Myocyte (in vitro differentiated cells): ENCODE data around the gene PDGFRA. TPM values are rescaled to one million over a fixed set of nuclear protein-coding genes. Genes with fewer than 3 reads are reported as not detected.
"Not testable (repeated sequence)": the region's sequence is repeated elsewhere in the genome, so short reads cannot be mapped to it uniquely, and the experiment has no call there.

Experiments used
- DNase-seq: peaks from one replicate; pipeline ENCODE4 v3.0.0-alpha.2; 2012; ENCODE audit warnings: low read depth
- total RNA-seq: library from RNA; depleted of rRNA; stranded (reverse); fragments of >200 nt; gene quantifications from 2 replicates; pipeline ENCODE4 v1.2.3, GENCODE V29; 2014

The PDGFRA gene
- total RNA-seq, 1 donor from 2014 or later, result 4.3 TPM

DNA sequence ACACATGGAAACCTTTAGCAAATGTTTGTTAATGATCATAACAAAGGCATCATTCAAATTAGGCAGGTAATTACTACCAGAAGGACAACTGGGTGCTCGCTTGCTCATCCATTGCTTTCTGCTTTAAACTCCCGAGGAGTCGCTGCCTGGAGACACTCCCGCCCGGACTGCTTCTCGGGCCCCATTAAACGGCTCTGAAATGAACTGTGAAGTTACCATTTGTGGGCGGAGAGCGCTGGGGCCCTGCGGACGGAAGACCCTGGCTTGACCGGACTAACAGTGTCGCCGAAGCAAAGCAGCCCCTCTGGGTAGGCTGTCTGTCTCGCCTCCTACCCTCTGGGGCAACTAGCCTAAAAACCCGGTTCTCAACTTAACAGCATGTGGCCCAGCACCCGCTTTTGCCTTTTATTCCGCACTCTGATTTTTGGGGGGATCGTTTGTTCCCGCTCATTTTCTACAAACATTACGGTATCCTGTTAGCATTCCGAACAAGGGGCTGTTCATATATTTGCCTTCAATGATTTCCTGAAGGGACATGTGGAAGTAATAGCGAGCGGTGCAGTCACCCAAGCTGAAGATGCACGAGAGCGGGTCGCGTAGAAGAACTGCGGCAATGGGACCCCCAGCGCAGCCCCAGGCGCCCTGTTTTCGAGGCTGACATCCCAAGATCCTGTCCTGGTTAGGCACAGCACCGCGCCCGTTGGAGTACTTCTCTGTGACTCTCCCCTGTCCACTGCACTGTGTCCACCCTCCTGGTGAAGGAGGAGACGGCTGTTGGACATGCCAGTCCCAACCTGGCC lies 1.6 kb upstream of the PDGFRA start:
- DNase-seq, result peak; percentile 73

DNA sequence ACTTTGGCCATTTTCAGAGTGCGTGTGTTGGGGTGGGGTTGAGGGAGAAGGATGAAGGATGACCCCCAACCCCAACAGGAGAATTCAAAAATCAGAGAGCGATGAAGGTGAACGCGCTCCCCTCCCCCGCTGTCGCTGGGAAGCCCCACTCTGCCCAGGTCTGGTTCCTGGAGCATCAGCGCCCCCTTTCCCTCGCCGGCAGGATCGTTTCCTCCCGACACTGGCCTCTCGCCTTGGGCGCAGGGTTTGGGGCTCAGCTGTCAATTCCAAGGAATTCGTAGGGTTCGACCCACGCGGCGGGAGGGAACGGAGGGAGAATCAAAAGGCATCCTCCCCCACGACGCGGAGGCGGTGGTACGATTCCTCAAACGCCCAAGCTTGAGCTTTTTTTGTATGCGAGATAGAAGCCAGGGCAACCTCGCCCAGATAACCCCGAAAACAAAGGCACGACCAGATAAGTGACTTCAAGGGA lies 1.0 kb upstream of the PDGFRA start:
- DNase-seq, result peak; percentile 83

DNA sequence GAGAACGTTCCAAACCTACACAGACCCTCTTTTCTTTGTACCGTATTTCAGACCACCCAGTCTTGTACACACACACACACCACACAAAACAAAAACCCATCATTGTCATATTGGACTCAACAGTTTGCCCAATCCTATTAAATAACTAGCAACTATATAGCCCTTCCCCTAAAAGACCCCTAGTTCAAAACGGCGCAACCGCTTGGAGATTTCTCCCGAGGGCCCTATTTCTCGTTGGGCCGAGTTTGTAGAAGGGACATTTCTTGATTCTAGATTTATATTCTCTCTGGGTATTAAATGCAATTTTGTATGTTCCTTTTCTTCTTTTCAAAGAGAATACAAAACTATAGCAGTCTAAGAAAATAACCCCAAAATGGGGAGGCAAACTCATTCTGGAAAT lies 547 bp upstream of the PDGFRA start:
- no peak for DNase-seq

DNA sequence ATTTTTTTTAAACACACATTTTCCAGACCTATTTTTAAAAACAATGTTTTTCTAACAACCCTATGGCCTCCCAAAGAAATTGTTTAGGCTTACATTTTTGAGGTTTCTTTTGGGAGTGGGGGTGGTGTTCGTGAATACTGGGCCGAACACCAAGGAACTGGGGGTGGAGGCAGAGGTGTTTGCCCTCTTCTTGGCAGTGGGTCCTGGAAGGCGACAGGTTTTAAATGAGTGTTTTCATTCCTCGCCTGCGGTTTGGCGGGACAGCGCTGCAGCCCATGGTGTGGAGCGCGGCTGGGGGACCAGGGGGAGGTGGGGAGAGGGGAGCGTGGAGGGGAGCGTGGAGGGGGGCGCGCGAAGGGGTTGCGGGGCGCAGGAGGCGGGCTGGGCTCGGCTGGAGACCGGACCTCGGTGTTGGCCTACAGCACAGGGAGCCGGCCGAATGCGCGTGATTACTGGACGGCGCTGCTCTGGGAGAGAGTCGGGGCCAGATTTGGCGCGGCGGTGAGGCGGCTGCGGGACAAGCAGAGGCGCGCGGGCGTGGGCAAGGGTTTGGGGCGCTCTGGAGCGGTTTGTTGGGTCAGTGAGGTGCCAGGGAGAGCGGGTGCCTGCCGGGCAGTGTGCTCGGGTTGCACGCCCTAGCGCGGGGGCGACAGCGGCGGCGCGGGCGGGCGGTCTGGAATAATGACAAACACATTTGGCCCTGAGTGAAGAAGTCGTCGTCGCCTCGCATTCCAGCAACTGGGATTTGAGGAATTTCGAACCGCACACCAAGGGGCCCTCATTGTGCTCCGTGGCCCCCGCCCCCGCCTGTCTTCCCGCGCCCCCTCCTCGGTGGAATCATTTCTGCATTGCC lies 764 bp downstream of the PDGFRA start:
- DNase-seq, result no peak

DNA sequence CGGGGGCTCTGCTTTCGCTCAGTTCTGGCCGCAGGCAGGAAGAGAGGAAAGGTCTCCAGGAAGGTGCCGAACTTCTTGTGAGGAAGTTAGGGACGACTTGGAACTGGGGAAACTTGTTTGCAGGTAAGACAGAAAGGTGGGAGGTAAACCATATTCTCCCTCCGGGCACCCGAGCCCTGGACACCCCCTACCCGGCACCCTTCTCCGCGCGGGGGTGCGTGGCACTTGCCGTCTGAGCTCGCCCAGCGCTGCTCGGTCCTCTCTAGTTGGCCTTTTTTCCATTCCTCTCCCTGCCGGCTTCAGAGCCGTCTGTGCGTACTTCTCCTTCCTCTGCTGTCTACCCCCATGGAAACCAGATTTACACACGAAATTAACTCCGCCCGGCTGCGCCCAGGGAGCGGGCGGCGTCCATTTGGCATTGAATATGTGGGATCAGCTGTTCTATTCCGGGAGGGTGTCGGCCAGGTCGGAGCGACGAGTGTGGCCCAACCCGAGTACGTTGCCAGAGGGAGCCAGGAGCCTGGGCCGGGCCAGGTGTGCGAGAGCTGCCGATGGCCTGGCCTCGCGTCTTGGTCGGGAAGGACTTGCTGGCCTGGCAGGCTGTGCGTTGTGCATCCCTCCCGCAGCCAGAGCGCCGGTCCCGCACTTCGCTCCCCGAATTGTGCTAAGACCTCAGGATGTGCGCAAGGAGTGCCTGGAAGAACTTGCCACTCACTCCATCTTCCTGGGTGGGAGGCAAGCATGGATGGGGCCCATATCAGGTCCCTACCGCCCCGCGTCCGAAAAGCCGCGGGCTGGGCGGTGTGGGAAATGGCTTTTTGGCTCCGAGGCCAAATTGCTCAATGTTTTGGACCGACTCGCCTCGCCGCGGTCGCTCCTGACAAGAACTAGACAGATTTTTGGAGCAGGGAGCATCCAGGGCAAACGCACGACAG lies 1.7 kb downstream of the PDGFRA start:
- DNase-seq, result peak; percentile 11

DNA sequence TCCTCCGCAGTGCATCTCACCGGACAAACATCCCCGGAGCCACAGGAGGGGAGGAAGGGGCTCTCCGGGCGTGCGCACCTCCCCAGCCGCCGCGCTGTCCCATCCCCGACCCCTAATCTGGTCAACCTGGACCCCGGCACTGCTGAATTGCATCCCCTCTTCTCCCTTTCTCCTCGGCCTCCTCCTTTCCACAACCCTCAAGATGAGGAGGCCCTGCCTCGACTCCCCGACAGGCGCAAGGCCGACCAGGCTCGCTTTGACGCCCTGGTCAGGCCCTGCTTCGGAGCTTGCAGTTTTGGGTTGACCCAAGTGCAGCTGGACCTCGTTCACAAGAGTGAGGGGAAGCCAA lies 2.3 kb downstream of the PDGFRA start:
- no peak for DNase-seq

DNA sequence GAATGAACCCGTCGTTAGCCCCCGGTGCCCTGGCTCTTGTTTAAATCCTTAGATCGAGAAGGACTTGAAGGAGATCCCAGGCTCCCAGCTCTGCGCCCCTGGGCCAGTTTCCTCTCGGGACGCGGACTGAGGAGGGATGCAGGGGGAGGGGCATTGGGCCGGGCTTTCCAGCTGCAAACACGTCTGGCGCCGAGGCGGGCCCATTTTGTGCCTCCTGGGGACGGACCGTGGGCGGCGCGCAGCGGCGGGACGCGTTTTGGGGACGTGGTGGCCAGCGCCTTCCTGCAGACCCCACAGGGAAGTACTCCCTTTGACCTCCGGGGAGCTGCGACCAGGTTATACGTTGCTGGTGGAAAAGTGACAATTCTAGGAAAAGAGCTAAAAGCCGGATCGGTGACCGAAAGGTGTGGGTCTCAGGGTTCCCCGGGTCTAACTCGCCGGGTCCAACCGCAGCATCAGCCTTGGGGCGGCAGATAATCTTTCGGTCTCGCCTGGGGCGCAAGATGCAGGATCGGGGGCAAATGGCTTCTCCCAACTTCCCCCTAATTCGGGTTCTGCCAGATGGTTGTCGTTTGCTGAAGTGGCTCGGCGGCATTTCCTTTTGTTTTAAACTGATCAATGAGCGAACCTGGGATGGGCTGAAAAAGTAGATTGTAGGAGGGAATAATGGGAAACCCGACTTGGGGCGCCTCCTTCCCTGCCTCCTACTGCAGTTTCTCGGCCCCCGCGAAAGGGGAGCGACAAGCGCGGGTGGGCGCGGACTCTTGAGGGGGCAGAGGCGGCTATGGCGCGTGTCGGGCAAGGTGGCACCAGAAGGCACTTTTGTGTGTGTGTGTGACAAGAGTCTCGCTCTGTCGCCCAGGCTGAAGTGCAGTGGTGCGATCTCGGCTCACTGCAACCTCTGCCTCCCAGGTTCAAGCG lies 2.9 kb downstream of the PDGFRA start:
- peak; percentile 12 for DNase-seq

DNA sequence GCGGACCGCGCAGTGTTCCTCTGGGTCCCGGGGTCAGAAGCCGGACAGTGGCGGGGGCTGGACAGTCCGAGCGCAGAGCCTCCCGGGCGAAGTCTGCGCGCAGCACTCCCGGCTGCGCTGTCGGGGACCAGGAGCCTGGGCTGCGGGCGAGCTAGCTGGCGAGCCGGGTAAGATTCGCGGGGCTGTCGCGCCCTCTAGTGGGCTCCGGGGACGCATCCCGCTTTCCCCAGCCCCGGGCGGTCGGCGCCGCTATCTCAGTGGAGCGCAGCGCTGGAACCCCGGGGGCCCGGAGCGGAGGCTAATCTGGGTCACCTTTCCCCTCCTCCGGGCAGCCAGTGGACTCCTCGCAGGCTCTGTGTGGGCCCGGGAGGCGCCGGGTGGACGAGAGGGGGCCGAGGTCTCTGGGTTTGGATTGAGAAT lies 4.2 kb downstream of the PDGFRA start:
- DNase-seq, result peak; percentile 88

DNA sequence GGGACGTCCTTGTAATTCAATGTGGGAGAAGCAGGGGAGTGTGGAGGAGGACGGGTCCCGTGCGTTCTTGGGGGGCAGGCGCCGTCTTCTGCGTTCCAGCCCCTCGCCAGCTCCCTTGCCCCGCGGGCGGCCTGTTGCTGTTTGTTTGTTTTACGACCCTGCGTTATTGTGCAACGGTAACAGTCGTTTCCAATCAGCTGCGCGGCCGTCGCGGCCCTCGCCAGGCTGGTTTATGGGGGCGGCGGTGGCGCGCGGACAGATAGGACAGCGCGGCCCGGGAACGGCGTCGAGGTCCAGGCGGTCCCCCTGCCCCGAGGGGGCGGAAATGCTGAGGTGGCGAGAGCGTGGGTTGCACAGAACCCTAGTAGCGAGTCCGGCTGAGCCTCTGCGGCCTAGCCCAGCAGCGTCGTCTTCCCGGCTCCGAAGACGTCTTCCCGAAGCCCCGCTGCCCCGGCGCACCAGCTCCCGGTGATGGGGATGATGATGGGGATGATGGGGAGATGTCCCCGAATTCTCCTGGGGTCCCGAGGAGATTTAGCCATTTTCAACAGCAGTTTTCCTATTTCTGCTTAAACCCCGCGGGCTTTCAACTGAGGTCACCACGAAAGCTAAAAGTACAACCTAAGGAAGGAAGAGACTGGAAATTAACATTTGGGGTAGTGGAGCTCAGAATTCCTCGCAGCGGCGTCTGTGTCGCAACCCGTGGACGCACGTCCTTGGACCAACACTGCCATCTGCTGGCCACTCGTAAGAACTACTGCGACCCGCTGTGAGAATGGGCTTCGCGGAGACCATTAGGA lies 4.8 kb downstream of the PDGFRA start:
- peak; percentile 84 for DNase-seq

DNA sequence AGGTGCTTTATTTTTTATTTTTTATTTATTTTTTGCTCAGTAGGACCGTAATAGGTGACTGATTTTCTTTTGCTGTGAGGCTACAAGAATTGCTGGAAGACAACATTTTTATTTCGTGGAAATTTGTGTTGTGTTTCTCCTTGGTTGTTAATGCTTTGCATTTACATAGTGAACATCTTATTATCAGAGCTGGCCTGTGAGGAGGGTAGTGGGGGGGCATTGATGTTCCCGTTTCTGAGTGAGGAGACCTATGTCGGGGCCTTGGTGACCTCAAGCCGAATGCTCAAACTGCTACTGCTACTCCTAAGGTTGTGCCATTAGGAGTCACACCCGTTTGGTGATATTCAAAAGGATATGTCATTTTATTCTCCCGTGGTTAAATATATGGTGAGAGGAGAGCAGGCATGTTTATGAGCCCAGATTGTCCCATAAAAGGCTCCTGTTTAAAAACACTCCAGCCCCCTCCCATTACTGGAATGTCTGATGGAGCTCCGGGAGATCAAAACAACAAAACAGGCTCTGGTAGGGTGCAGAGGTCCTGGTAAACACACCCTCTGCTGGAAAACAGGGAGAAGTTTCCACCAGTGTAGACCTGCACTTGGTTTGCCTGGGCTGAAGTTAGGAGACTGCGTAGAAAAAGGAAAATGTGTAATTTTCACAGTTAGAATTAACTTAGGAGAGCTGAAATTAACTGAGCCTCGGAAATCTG lies 5.6 kb downstream of the PDGFRA start:
- peak; percentile 35 for DNase-seq

DNA sequence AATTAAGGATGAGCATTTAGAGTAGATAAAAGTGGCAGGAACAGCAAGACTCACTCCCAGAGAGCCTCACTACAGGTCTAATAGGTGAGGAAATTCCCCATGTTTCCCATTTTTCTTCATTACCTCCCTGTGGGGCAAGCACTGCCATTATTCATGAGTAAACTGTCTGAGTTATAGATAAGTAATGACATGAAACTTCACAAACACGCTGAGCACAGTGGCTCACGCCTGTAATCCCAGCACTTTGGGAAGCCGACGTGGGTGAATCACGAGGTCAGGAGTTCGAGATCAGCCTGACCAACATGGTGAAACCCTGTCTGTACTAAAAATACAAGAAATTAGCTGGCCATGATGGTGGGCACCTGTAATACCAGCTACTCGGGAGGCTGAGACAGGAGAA lies 7.2 kb downstream of the PDGFRA start:
- not testable (repeated sequence) for DNase-seq

DNA sequence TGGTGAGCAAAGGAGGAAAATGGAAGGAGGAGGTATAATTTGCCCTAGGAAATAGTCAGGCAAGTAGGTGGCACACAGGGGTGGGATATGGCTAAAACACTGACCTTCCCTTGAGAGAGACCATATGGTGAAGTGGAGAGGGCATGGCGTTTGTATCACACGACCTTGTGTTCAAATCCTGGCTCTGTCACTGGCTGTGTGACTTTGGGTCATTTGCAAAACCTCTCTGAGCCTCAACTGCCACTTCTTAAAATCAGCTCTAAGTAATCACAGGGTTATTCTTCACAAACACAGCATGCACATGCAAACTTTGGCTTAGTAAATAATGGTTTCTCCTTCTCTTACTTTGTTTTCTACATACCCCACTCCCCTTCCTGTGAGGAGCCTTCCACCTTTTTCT lies 8.7 kb downstream of the PDGFRA start:
- no peak for DNase-seq

DNA sequence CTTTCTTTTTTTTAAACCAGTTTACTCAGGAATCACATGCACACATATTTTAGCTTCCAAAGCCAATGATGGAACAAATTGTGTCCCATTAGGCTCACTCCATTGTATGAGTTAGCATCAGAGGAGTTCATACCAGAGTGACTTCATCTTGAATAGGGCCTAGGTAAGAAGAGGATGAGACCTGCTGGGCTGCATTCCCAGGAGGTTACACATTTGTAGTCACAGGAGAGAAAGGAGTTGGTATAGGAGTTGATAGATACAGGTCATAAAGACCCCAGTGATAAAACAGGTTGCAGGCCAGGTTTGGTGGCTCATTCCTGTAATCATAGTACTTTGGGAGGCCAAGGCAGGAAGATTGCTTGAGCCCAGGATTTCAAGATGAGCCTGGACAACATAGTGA lies 9.3 kb downstream of the PDGFRA start:
- DNase-seq, result no peak

DNA sequence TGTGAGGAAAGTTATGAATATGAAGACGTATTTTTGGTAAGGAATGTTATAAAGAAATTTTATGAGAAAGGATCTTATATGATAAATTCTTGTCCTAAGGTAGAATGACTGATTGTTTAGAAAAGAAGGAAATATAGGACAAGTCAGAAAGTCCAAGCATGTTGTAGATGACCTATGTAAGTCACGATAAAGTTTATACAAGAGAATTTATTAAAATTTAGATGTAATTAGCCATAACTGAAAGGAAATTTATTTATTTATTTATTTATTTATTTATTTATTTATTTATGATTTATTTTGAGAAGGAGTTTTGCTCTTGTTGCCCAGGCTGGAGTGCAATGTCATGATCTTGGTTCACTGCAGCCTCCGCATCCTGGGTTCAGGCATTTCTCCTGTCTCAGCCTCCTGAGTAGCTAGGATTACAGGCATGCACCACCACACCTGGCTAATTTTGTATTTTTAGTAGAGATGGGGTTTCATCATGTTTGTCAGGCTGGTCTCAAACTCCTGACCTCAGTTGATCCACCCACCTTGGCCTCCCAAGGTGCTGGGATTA lies 12.3 kb downstream of the PDGFRA start:
- not testable (repeated sequence) for DNase-seq

DNA sequence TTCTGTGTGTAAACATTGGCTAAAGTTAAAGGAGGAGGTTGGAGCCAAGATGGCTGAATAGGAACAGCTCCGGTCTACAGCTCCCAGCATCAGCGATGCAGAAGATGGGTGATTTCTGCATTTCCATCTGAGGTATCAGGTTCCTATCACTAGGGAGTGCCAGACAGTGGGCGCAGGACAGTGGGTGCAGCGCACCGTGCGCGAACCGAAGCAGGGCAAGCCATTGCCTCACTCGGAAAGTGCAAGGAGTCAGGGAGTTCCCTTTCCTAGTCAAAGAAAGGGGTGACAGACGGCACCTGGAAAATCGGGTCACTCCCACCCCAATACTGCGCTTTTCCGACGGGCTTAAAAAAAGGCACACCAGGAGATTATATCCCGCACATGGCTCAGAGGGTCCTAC lies 14.4 kb downstream of the PDGFRA start:
- not testable (repeated sequence) for DNase-seq

DNA sequence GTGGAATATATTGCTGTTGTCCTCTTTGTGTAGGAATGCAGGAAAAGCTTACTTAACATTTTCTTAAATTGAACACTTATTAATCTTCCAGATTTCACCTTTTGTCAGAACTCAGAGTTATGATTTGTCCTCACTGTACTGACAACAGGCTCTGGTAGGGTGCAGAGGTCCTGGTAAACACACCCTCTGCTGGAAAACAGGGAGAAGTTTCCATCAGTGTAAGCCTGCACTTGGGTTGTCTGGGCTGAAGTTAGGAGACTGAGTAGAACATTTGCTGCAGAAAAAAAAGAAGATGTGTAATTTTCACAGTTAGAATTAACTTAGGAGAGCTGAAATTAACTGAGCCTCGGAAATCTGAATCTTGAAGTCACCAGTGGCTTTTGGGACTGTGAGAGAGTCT lies 23.2 kb downstream of the PDGFRA start:
- peak; percentile 12 for DNase-seq

DNA sequence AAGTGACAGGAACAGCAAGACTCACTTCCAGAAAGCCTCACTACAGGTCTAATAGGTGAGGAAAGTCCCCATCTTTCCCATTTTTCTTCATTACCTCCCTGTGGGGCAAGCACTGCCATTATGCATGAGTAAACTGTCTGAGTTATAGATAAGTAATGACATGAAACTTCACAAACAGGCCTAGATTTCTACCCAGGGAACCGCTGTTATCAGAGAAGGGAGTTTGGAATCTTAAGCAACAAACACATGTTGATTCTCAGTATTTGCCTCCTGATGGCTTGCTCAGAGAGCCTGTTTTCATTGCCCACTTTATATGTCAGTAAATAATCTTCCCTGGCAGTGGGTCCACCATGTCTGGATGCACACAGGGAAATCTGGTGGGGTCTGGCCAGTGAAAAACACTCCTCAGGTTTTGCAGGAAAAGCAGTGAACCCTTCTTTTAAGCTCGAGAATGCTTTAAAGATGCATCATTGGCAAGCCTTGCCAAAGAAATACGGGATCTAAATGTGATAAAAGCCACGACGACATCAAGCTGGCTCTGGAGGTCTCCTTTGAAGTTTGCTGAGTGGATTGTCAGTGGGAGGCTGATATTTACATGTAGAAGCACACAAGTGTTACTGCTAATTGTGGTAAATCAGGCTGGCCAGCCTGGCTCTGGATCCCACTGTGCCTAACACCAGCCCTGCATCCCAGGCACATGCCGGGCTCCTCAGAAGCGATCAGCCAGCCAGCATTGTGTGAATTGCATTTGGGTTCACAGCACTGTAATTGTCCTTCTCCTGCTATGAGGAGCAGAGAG lies 25.2 kb downstream of the PDGFRA start:
- no peak for DNase-seq

DNA sequence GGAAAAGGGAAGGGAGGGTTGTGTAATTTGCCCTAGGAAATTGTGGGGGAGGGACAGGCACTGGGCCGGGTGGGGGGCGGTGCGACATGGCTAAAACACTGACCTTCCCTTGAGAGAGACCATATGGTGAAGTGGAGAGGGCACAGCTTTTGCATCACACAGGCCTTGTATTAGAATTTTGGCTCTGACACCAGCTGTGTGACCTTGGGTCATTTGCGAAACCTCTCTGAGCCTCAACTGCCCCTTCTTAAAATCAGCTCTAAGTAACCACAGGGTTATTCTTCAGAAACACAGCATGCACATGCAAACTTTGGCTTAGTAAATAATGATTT lies 25.8 kb downstream of the PDGFRA start:
- no peak for DNase-seq
